ENCODE results near the gene JMJD6.
"Not testable (repeated sequence)": the region's sequence is repeated elsewhere in the genome, so short reads cannot be mapped to it uniquely, and the experiment has no call there.

Gene JMJD6

GRCh38 chr17:76722279-76722678, 4.1 kb downstream of the JMJD6 start:
- Histone ChIP-seq H3K4me3 (no peak overlapping the region), H3K27ac (no peak overlapping the region)

- no peak overlapping the region for H3K27ac ChIP-seq
- no peak overlapping the region for H3K4me3 ChIP-seq
These were observed 4.9 kb downstream of the JMJD6 start for GRCh38 chr17:76721463-76721862.

- no peak overlapping the region for H3K4me3 ChIP-seq
- peak overlapping the region in 1 of 21 experiments; percentile 37 for H3K27ac ChIP-seq
These were observed 5.5 kb downstream of the JMJD6 start for GRCh38 chr17:76720941-76721340.

GRCh38 chr17:76720211-76720610, 6.2 kb downstream of the JMJD6 start:
- no peak overlapping the region for H3K27ac ChIP-seq
- no peak overlapping the region for H3K4me3 ChIP-seq

GRCh38 chr17:76718516-76718915, 7.9 kb downstream of the JMJD6 start:
- no peak overlapping the region for H3K27ac ChIP-seq
- no peak overlapping the region for H3K4me3 ChIP-seq

GRCh38 chr17:76716839-76717215, 9.6 kb downstream of the JMJD6 start:
- H3K4me3 ChIP-seq: no peak overlapping the region
- peak overlapping the region in 17 of 21 experiments; percentile 2 to 84 (median 62) for H3K27ac ChIP-seq

- Histone ChIP-seq H3K27ac (peak overlapping the region in 18 of 21 experiments; percentile 1 to 84 (median 60)), H3K4me3 (no peak overlapping the region)
These were observed 10.1 kb downstream of the JMJD6 start for GRCh38 chr17:76716146-76716838.

- H3K27ac ChIP-seq: peak overlapping the region in 17 of 21 experiments; percentile 8 to 81 (median 48)
- H3K4me3 ChIP-seq: no peak overlapping the region
These were observed 10.9 kb downstream of the JMJD6 start for GRCh38 chr17:76715496-76715830.

- Histone ChIP-seq H3K4me3 (no peak overlapping the region), H3K27ac (peak overlapping the region in 15 of 21 experiments; percentile 19 to 81 (median 48))
These were observed 11.4 kb downstream of the JMJD6 start for GRCh38 chr17:76714822-76715495.

GRCh38 chr17:76714336-76714735, 12.1 kb downstream of the JMJD6 start:
- peak overlapping the region in 4 of 21 experiments; percentile 6 to 70 (median 17) for H3K27ac ChIP-seq
- H3K4me3 ChIP-seq: no peak overlapping the region

GRCh38 chr17:76713765-76714164, 12.6 kb downstream of the JMJD6 start:
- no peak overlapping the region for H3K27ac ChIP-seq

GRCh38 chr17:76712321-76712720, 14.1 kb downstream of the JMJD6 start:
- not testable (repeated sequence) for H3K27ac ChIP-seq, H3K4me3 ChIP-seq

More at GRCh38 chr17:76713765-76714164, 12.6 kb downstream of the JMJD6 start:
- H3K4me3 ChIP-seq: no peak overlapping the region

GRCh38 chr17:76710863-76711611, 15.4 kb downstream of the JMJD6 start, which contains the start of gene MXRA7:
Gene MXRA7 (minus strand): TSS chr17:76710965. CDS start chr17:76710946, 19 bp downstream.
- H3K27ac ChIP-seq: peak within 1 kb of the TSS in 20 of 21 experiments; percentile 65 to 95 (median 80)
- peak within 1 kb of the TSS; percentile 52 to 65 (median 57) for H3K4me3 ChIP-seq

- Histone ChIP-seq H3K27ac (peak overlapping the region in 20 of 21 experiments; percentile 65 to 95 (median 80)), H3K4me3 (peak overlapping the region; percentile 52 to 65 (median 57))
These were observed 16.2 kb downstream of the JMJD6 start for GRCh38 chr17:76709951-76710862.

- H3K27ac ChIP-seq: peak overlapping the region in 20 of 21 experiments; percentile 38 to 95 (median 80)
- H3K4me3 ChIP-seq: peak overlapping the region; percentile 52 to 65 (median 57)
These were observed 17.1 kb downstream of the JMJD6 start for GRCh38 chr17:76709077-76709950.

- H3K27ac ChIP-seq: peak overlapping the region in 11 of 21 experiments; percentile 38 to 95 (median 57)
- no peak overlapping the region for H3K4me3 ChIP-seq
These were observed 18.2 kb downstream of the JMJD6 start for GRCh38 chr17:76707985-76708807.

- no peak overlapping the region for H3K4me3 ChIP-seq
- H3K27ac ChIP-seq: no peak overlapping the region
These were observed 19.6 kb downstream of the JMJD6 start for GRCh38 chr17:76706817-76707216.

All from skin epidermis (tissue), 12 donors.